ENCODE measurements around the gene FAM83F. TPM values are rescaled to one million over a fixed set of nuclear protein-coding genes. Genes with fewer than 3 reads are reported as not detected.

Gene FAM83F
- total RNA-seq = under 0.01 TPM in 1 of 2 replicates, not detected in the other
- 0.01 TPM in 1 of 2 replicates, not detected in the other for polyA plus RNA-seq
- not detected in 2 replicates for polyA plus RNA-seq (2012)
- not detected in 2 replicates for polyA minus RNA-seq (ENCODE audit: low replicate concordance)

- Histone ChIP-seq H3K36me3 (ENCODE audit: control insufficient read depth, insufficient read depth, low read length) (no peaks in the 10 kb centered on the region), H3K4me2 (ENCODE audit: extremely low read depth, insufficient read depth, low read length) (no peak within 1 kb of the TSS), H3K79me2 (ENCODE audit: control insufficient read depth, insufficient read depth, low read length) (no peaks in the 10 kb centered on the region), H4K20me1 (ENCODE audit: control insufficient read depth, extremely low read depth, insufficient read depth, low read length) (no peaks in the 10 kb centered on the region), H3K27ac (ENCODE audit: insufficient read depth, low read length) (no peak within 1 kb of the TSS), H2AFZ (ENCODE audit: low read length) (no peak within 1 kb of the TSS), H3K9me3 (ENCODE audit: control insufficient read depth, insufficient read depth, low read depth, low read length) (no peaks in the 10 kb centered on the region), H3K4me1 (ENCODE audit: control insufficient read depth, extremely low read depth, insufficient read depth, low read length) (no peaks in the 10 kb centered on the region), H3K9ac (ENCODE audit: insufficient read depth, low read length) (no peak within 1 kb of the TSS), H3K27me3 (ENCODE audit: control insufficient read depth, insufficient read depth, low read length) (peaks cover 9% of the 10 kb centered on the region), H3K4me3 (replicated peaks in 1 of 4; ENCODE audit: control extremely low read depth in 1 of 4, insufficient read depth in 1 of 4, low read depth in 3 of 4, low read length in 4 of 4) (no peak within 1 kb of the TSS)
- DNase-seq (ENCODE audit: low read depth in 2 of 2) = no peak
- TF ChIP-seq, protein P1, sequence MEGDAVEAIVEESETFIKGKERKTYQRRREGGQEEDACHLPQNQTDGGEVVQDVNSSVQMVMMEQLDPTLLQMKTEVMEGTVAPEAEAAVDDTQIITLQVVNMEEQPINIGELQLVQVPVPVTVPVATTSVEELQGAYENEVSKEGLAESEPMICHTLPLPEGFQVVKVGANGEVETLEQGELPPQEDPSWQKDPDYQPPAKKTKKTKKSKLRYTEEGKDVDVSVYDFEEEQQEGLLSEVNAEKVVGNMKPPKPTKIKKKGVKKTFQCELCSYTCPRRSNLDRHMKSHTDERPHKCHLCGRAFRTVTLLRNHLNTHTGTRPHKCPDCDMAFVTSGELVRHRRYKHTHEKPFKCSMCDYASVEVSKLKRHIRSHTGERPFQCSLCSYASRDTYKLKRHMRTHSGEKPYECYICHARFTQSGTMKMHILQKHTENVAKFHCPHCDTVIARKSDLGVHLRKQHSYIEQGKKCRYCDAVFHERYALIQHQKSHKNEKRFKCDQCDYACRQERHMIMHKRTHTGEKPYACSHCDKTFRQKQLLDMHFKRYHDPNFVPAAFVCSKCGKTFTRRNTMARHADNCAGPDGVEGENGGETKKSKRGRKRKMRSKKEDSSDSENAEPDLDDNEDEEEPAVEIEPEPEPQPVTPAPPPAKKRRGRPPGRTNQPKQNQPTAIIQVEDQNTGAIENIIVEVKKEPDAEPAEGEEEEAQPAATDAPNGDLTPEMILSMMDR (conservative IDR thresholded peaks at IDR 0.05 in 1 of 2, IDR thresholded peaks at IDR 0.05 in 1 of 2; ENCODE audit: low read depth in 1 of 2, low read length in 2 of 2) = no peak
- no peak for TF ChIP-seq EZH2 (IDR thresholded peaks at IDR 0.05; ENCODE audit: low read length, missing control alignments)
Observed at GRCh38 chr22:39994566-39995392, at the start of gene FAM83F. Gene FAM83F, plus strand, starts transcription at chr22:39994954. Its CDS starts 89 bp downstream, at chr22:39995043.

DNA sequence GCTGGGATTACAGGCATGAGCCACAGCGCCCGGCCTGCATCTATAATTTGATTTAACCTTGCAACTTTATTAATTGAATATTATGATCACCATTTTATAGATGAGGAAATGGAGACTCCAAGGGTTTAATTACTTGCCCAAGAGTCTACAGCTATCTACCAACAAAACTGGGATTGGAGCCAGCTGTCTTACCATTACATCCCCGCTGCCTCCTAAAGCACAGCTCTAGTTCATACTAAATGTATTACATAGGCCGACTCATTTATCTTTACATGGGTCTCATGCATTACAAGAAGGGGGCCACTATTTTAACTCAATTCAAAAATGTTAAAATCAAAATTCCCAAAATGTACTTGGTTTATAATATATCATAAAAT lies 48.6 kb upstream of the FAM83F start:
- Histone ChIP-seq H3K27ac (ENCODE audit: insufficient read depth, low read length) (no peak overlapping the region), H3K9ac (ENCODE audit: insufficient read depth, low read length) (no peak overlapping the region), H3K79me2 (ENCODE audit: control insufficient read depth, insufficient read depth, low read length) (no peaks in the 10 kb centered on the region), H3K4me2 (ENCODE audit: extremely low read depth, insufficient read depth, low read length) (no peak overlapping the region), H3K27me3 (ENCODE audit: control insufficient read depth, insufficient read depth, low read length) (peaks cover 2% of the 10 kb centered on the region), H2AFZ (ENCODE audit: low read length) (no peak overlapping the region), H4K20me1 (ENCODE audit: control insufficient read depth, extremely low read depth, insufficient read depth, low read length) (no peaks in the 10 kb centered on the region), H3K4me1 (ENCODE audit: control insufficient read depth, extremely low read depth, insufficient read depth, low read length) (no peaks in the 10 kb centered on the region), H3K4me3 (replicated peaks in 1 of 4; ENCODE audit: control extremely low read depth in 1 of 4, insufficient read depth in 1 of 4, low read depth in 3 of 4, low read length in 4 of 4) (no peak overlapping the region), H3K9me3 (ENCODE audit: control insufficient read depth, insufficient read depth, low read depth, low read length) (no peaks in the 10 kb centered on the region), H3K36me3 (ENCODE audit: control insufficient read depth, insufficient read depth, low read length) (no peaks in the 10 kb centered on the region)
- TF ChIP-seq, protein P1 (conservative IDR thresholded peaks at IDR 0.05 in 1 of 2, IDR thresholded peaks at IDR 0.05 in 1 of 2; ENCODE audit: low read depth in 1 of 2, low read length in 2 of 2) = no peak
- no peak for TF ChIP-seq EZH2 (IDR thresholded peaks at IDR 0.05; ENCODE audit: low read length, missing control alignments)
- DNase-seq (ENCODE audit: low read depth in 2 of 2) = no peak

DNA sequence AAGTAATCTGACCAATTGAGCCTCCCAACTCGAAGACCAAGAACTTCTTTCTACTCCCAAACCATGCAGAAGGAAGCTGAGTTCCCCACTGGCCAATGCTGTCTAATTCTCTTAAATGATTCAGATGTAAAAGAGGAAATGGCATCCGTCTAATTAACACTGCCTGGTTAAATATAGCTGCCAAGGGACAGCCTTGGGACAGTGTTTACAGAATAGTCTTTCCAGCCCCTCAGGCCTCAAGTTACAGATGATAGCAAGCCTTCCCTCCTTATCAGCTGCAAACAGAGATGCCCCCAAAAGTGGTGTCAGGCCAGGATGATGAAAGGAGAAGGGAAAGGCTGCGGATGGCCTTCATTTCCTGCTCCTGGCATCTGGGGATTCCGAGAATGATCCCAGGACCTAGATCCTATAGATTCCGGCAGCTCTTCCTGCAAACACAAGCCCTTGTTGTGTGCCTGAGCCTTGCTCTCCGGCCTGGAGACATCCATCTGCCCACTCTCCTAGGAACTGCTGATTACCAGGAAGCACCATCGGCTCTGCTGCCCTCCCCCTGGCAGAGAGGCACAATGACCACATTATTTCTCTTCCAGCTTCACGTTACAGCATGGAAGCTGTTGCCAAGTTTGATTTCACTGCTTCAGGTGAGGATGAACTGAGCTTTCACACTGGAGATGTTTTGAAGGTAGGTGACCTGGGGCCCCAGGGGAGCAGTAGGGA lies 48.1 kb upstream of the FAM83F start:
- H3K4me2 ChIP-seq (ENCODE audit: extremely low read depth, insufficient read depth, low read length) = no peak overlapping the region
- peaks cover 2% of the 10 kb centered on the region for H3K27me3 ChIP-seq (ENCODE audit: control insufficient read depth, insufficient read depth, low read length)
- no peaks in the 10 kb centered on the region for H4K20me1 ChIP-seq (ENCODE audit: control insufficient read depth, extremely low read depth, insufficient read depth, low read length)
- no peaks in the 10 kb centered on the region for H3K4me1 ChIP-seq (ENCODE audit: control insufficient read depth, extremely low read depth, insufficient read depth, low read length)
- H3K9ac ChIP-seq (ENCODE audit: insufficient read depth, low read length) = no peak overlapping the region
- no peaks in the 10 kb centered on the region for H3K36me3 ChIP-seq (ENCODE audit: control insufficient read depth, insufficient read depth, low read length)
- no peak overlapping the region for H3K4me3 ChIP-seq (replicated peaks in 1 of 4; ENCODE audit: control extremely low read depth in 1 of 4, insufficient read depth in 1 of 4, low read depth in 3 of 4, low read length in 4 of 4)
- H3K27ac ChIP-seq (ENCODE audit: insufficient read depth, low read length) = no peak overlapping the region
- no peaks in the 10 kb centered on the region for H3K9me3 ChIP-seq (ENCODE audit: control insufficient read depth, insufficient read depth, low read depth, low read length)
- no peak overlapping the region for H2AFZ ChIP-seq (ENCODE audit: low read length)
- TF ChIP-seq, protein P1 (conservative IDR thresholded peaks at IDR 0.05 in 1 of 2, IDR thresholded peaks at IDR 0.05 in 1 of 2; ENCODE audit: low read depth in 1 of 2, low read length in 2 of 2) = no peak
- TF ChIP-seq EZH2 (IDR thresholded peaks at IDR 0.05; ENCODE audit: low read length, missing control alignments) = no peak
- H3K79me2 ChIP-seq (ENCODE audit: control insufficient read depth, insufficient read depth, low read length) = no peaks in the 10 kb centered on the region
- no peak for DNase-seq (ENCODE audit: low read depth in 2 of 2)
